Common myeloid progenitor, CD34-positive (primary cell): Measurements from ENCODE around the gene ADD3.
"Not testable (repeated sequence)": the region's sequence is repeated elsewhere in the genome, so short reads cannot be mapped to it uniquely, and the experiment has no call there.

Experiments used
- CTCF ChIA-PET: fragments of 350-600 bp; sonication (Branson Sonifier 250); formaldehyde crosslinking; loops from one replicate; lab custom pipeline; 2021; ENCODE audit warnings: antibody characterized with exemption; lab: Charles Lee
- POLR2A ChIA-PET: fragments of 350-600 bp; sonication (Branson Sonifier 250); formaldehyde crosslinking; loops from one replicate; lab custom pipeline; 2021; ENCODE audit warnings: antibody characterized with exemption; lab: Charles Lee
- DNase-seq, 3 donors: peaks; one replicate each; pipeline versions ENCODE4 v3.0.0 to v3.0.0-alpha.2; 2013
- H3K27ac ChIP-seq, 2 experiments: 1 replicate in 1 of 2; 2 replicates in 1 of 2; pipeline ENCODE4 v1.7.0; 2013; ENCODE audit warnings: inconsistent platforms in 2 of 2, low read length in 2 of 2, mild to moderate bottlenecking in 2 of 2, low read depth in 1 of 2, moderate library complexity in 1 of 2; ENCODE audit not compliant: severe bottlenecking in 2 of 2, insufficient read depth in 1 of 2, poor library complexity in 1 of 2
- H3K27me3 ChIP-seq, 5 experiments: replicated peaks in 2 of 5; 1 replicate in 3 of 5; 2 replicates in 2 of 5; pipeline versions ENCODE4 v1.6.1 to v1.7.0; 2013; ENCODE audit warnings: low read length in 4 of 5, mild to moderate bottlenecking in 2 of 5, moderate library complexity in 2 of 5, inconsistent platforms in 1 of 5; ENCODE audit not compliant: insufficient read depth in 5 of 5, control insufficient read depth in 4 of 5
- H3K36me3 ChIP-seq, 4 experiments: 1 replicate in 2 of 4; 2 replicates in 2 of 4; pipeline versions ENCODE4 v1.6.1 to v1.7.0; 2013; ENCODE audit warnings: low read length in 3 of 4, control low read depth in 1 of 4, mild to moderate bottlenecking in 1 of 4; ENCODE audit not compliant: control insufficient read depth in 4 of 4, insufficient read depth in 4 of 4
- H3K4me1 ChIP-seq, 4 experiments: 1 replicate in 3 of 4; 2 replicates in 1 of 4; pipeline versions ENCODE4 v1.6.1 to v1.7.1; 2013; ENCODE audit warnings: low read length in 3 of 4, mild to moderate bottlenecking in 3 of 4, control low read depth in 1 of 4, inconsistent platforms in 1 of 4, moderate library complexity in 1 of 4; ENCODE audit not compliant: control insufficient read depth in 4 of 4, insufficient read depth in 4 of 4; ENCODE audit errors: control extremely low read depth in 1 of 4
- H3K4me3 ChIP-seq, 7 experiments: 1 replicate in 4 of 7; 2 replicates in 3 of 7; pipeline versions ENCODE4 v1.5.1 to v1.7.0; 2013; ENCODE audit warnings: mild to moderate bottlenecking in 7 of 7, low read length in 6 of 7, moderate library complexity in 6 of 7, inconsistent platforms in 2 of 7, low read depth in 2 of 7, control low read depth in 1 of 7; ENCODE audit not compliant: insufficient read depth in 4 of 7, control insufficient read depth in 1 of 7; ENCODE audit errors: extremely low read depth in 1 of 7
- H3K9me3 ChIP-seq, 5 experiments: 1 replicate in 4 of 5; 2 replicates in 1 of 5; pipeline versions ENCODE4 v1.6.1 to v1.7.1; 2013; ENCODE audit warnings: low read length in 4 of 5, mild to moderate bottlenecking in 2 of 5, inconsistent platforms in 1 of 5, low read depth in 1 of 5, moderate library complexity in 1 of 5; ENCODE audit not compliant: control insufficient read depth in 4 of 5, insufficient read depth in 2 of 5; ENCODE audit errors: control extremely low read depth in 1 of 5
- WGBS: methylation state at CpG from one replicate; pipeline ENCODE4 v1.1.5; 2013; ENCODE audit not compliant: insufficient coverage; 5-methylcytosine and 5-hydroxymethylcytosine counted together

The ADD3 gene

DNA sequence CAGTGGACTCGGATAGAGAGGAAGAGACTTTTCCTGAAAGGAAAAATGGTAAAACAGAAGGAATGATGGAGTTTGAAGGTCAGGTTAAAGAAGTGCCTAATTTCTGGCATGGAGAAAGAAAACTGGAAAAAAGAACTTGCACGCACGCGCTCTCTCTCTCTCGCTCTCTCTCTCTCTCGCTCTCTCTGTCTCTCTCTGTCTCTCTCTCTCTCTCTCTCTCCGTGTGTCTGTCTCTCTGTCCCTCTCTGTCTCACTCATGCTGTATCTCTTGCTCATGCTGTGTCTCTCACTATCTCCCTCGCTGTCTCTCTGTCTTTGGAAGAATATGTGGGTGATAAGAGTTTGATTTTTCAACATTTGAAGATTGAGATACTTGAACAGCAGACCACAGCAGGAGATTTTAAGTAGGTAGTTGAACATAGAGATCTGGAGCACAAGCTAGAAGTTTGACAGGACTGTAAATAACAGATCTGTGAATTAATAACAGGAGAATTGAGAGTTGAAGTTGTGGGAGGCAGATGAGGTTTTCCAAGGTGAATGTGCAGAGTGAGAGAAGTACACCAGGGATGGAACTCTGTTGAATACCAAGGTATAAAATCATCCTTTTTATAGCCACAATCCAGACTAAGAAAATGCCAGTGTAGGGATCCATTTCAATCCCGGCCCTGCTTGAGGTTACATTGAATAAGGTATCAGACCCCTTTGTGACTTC lies 33.1 kb downstream of the ADD3 start:
- Histone ChIP-seq H3K27me3 (no peaks in the 10 kb centered on the region), H3K9me3 (no peaks in the 10 kb centered on the region), H3K36me3 (no peaks in the 10 kb centered on the region), H3K4me1 (peaks cover 0 to 11% (median 4%) of the 10 kb centered on the region in 4 experiments), H3K4me3 (no peak overlapping the region), H3K27ac (no peak overlapping the region)
- 90% methylated on average over 5 of the region's 9 CpGs for WGBS
- ChIA-PET CTCF (interaction anchor here (0.9 kb wide), 2 partner anchors 26 to 107 kb away, joined by 3 read pairs; no protein-coding TSS in a partner anchor), POLR2A (no interaction called here)
- DNase-seq = no peak

GRCh38 chr10:110041479-110041829 lies 33.7 kb downstream of the ADD3 start:
- Histone ChIP-seq H3K36me3 (no peaks in the 10 kb centered on the region), H3K4me3 (no peak overlapping the region), H3K9me3 (no peaks in the 10 kb centered on the region), H3K27ac (no peak overlapping the region), H3K27me3 (no peaks in the 10 kb centered on the region), H3K4me1 (peaks cover 0 to 11% (median 4%) of the 10 kb centered on the region in 4 experiments)
- DNase-seq = no peak
- ChIA-PET CTCF (interaction anchor here (0.9 kb wide), 3 partner anchors 25 to 107 kb away, joined by 3 read pairs; no protein-coding TSS in a partner anchor), POLR2A (no interaction called here)
- WGBS = 100% methylated on average over 1 of the region's 3 CpGs

DNA sequence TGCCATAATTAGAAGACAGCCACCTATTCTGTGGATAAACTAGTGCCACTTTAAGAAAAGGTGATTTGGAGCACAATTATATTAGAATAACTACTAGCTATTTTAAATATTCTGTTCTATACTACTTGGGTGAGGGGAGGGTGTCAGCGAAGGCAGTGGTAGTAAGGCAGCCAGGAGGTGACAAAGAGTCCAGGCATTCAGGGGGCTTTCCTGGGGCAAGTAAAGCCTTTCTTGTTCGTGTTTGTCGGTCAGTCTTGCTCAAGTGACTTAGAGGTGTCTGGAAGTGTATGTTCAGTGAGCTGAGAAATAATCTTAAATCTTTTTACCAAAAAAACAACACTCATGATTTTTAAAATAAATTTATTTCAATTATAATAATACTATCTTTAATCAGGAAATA lies 34.4 kb downstream of the ADD3 start:
- H3K36me3 ChIP-seq = no peaks in the 10 kb centered on the region
- CTCF ChIA-PET = interaction anchor here (0.9 kb wide), 3 partner anchors 25 to 108 kb away, joined by 3 read pairs; no protein-coding TSS in a partner anchor
- no peak overlapping the region for H3K27ac ChIP-seq
- no peak for DNase-seq
- no peak overlapping the region for H3K4me3 ChIP-seq
- H3K4me1 ChIP-seq = peaks cover 0 to 5% (median under 1%) of the 10 kb centered on the region in 4 experiments
- H3K9me3 ChIP-seq = no peaks in the 10 kb centered on the region
- POLR2A ChIA-PET = no interaction called here
- WGBS = no CpG with 5 or more reads among the region's 3 CpGs
- H3K27me3 ChIP-seq = no peaks in the 10 kb centered on the region

GRCh38 chr10:110042891-110043290 lies 35.1 kb downstream of the ADD3 start:
- no peak overlapping the region for H3K27ac ChIP-seq
- CTCF ChIA-PET = no interaction called here
- WGBS = no CpG with 5 or more reads among the region's 4 CpGs

GRCh38 chr10:110044681-110045080 lies 36.9 kb downstream of the ADD3 start:
- Histone ChIP-seq H3K36me3 (peaks cover 0 to 2% (median under 1%) of the 10 kb centered on the region in 4 experiments), H3K4me1 (no peaks in the 10 kb centered on the region), H3K27ac (no peak overlapping the region), H3K9me3 (peaks cover 0 to 13% (median 9%) of the 10 kb centered on the region in 5 experiments), H3K4me3 (no peak overlapping the region), H3K27me3 (no peaks in the 10 kb centered on the region)
- WGBS = 87% methylated on average over 2 of the region's 2 CpGs
- ChIA-PET CTCF (interaction anchor here (1.8 to 2.3 kb wide), 3 partner anchors 11 to 34 kb away, joined by 4 to 6 read pairs (median 5); no protein-coding TSS in a partner anchor), POLR2A (no interaction called here)
- no peak for DNase-seq

More at GRCh38 chr10:110042891-110043290, 35.1 kb downstream of the ADD3 start:
- Histone ChIP-seq H3K4me1 (peaks cover 0 to 3% (median 0%) of the 10 kb centered on the region in 4 experiments), H3K4me3 (no peak overlapping the region), H3K9me3 (peaks cover 0 to 2% (median 1%) of the 10 kb centered on the region in 5 experiments), H3K27me3 (no peaks in the 10 kb centered on the region), H3K36me3 (no peaks in the 10 kb centered on the region)
- DNase-seq = no peak
- POLR2A ChIA-PET = no interaction called here

DNA sequence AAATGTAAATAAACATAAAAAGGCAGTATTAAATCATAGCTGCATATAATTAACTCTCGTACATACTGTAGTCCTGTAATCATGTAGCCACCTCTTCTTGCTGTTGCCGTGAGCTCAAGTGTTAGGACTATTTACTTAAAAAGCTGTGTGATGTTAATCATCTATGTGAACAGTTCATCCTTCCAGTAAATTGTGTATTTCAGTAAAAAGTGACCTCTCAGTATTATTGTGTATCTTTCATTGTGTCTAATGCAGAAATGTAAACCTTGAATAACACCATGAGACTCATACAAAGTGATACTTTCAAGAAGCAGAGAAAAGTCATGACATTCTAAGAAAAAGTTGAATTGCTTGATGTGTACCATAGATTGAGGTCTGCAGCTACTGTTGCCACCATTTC lies 38.0 kb downstream of the ADD3 start:
- Histone ChIP-seq H3K27me3 (no peaks in the 10 kb centered on the region), H3K4me3 (no peak overlapping the region), H3K9me3 (peaks cover 0 to 14% (median 9%) of the 10 kb centered on the region in 5 experiments), H3K36me3 (peaks cover 0 to 2% (median under 1%) of the 10 kb centered on the region in 4 experiments), H3K27ac (no peak overlapping the region), H3K4me1 (no peaks in the 10 kb centered on the region)
- no peak for DNase-seq
- CTCF ChIA-PET = interaction anchor here (0.7 to 2.3 kb wide), 8 partner anchors 10 to 115 kb away, joined by 3 to 6 read pairs (median 4); no protein-coding TSS in a partner anchor
- POLR2A ChIA-PET = no interaction called here
- 100% methylated on average over 1 of the region's 2 CpGs for WGBS

DNA sequence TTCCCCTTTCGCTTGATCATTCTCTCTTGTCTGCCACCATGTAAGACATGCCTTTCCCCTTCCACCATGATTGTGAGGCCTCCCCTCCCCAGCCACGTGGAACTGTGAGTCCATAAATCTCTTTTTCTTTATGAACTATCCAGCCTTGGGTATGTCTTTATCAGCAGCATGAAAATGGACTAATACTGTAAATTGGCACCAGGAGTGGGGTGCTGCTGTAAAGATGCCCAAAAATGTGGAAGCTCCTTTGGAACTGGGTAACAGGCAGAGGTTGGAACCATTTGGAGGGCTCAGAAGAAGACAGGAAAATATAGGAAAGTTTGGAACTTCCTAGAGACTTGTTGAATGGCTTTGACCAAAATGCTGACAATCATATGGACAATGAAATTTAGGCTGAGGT lies 40.4 kb downstream of the ADD3 start:
- DNase-seq, POLR2A ChIA-PET, H3K36me3 ChIP-seq, H3K4me1 ChIP-seq, H3K27me3 ChIP-seq, H3K4me3 ChIP-seq, H3K27ac ChIP-seq: not testable (repeated sequence)
- WGBS = no CpG with 5 or more reads among the region's 2 CpGs
- H3K9me3 ChIP-seq = peaks cover 0 to 14% (median 9%) of the 10 kb centered on the region in 5 experiments
- CTCF ChIA-PET = interaction anchor here (0.6 kb wide), 1 partner anchor 10 kb away, joined by 4 read pairs; no protein-coding TSS in a partner anchor
